HepG2 (cell line): ENCODE measurements around the gene VWC2L. TPM values are rescaled to one million over a fixed set of nuclear protein-coding genes. Genes with fewer than 3 reads are reported as not detected.

ENCODE experiments used
- ATAC-seq: fragments of 200-7000 bp; cut with Tn5 transposase; 3 replicates; pipeline ENCODE4 v1.9.1; 2020; ENCODE audit warnings: mild to moderate bottlenecking, moderate library complexity
- BruUV-seq: library from RNA; stranded (reverse); fragments of 400-500 nt; replicated peaks from 2 replicates; lab custom pipeline; 2021; lab: Mats Ljungman, UMichigan
- CTCF ChIA-PET: fragments of 300-600 bp; formaldehyde crosslinking; extraction: SDS; loops from one replicate; lab custom pipeline; 2021; ENCODE audit warnings: low total read pairs, inconsistent platforms, low intra/inter-chr PET ratio; lab: Yijun Ruan, JAX
- POLR2A ChIA-PET: fragments of 350-600 bp; sonication (Branson Sonifier 250); formaldehyde crosslinking; loops from one replicate; lab custom pipeline; 2020; ENCODE audit warnings: antibody characterized with exemption, inconsistent platforms; lab: Yijun Ruan, JAX
- DNase-seq: peaks from one replicate; pipeline ENCODE4 v3.0.0-alpha.2; 2015; ENCODE audit warnings: low spot score
- FAIRE-seq: peaks from 3 replicates; lab custom pipeline; 2011; peaks lifted over from hg19 to GRCh38; lab: Jason Lieb, UNC
- H2AFZ ChIP-seq: one replicate; pipeline ENCODE4 v1.6.1; 2011; ENCODE audit warnings: low read length, inconsistent platforms
- H3K27ac ChIP-seq: fragments of 300-600 bp; 3 replicates; pipeline ENCODE4 v1.8.0; 2011; ENCODE audit warnings: mixed run types, mild to moderate bottlenecking, mixed read lengths, low read length, inconsistent platforms; ENCODE audit not compliant: insufficient read depth; ENCODE audit errors: extremely low read length
- H3K27me3 ChIP-seq, 2 experiments: fragments of 200-600 bp in 1 of 2; 2 replicates in 1 of 2; 3 replicates in 1 of 2; pipeline versions ENCODE4 v1.6.0 to v1.8.0; 2011; ENCODE audit warnings: low read length in 2 of 2, mild to moderate bottlenecking in 2 of 2, moderate library complexity in 2 of 2, inconsistent platforms in 1 of 2; ENCODE audit not compliant: insufficient read depth in 2 of 2, control insufficient read depth in 1 of 2
- H3K36me3 ChIP-seq, 2 experiments: fragments of 200-600 bp in 1 of 2; replicated peaks in 1 of 2; 2 replicates in 1 of 2; 3 replicates in 1 of 2; pipeline versions ENCODE4 v1.5.1 to v1.8.0; 2011; ENCODE audit warnings: low read length in 2 of 2, inconsistent platforms in 1 of 2; ENCODE audit not compliant: insufficient read depth in 2 of 2, control insufficient read depth in 1 of 2
- H3K4me1 ChIP-seq: 2 replicates; pipeline ENCODE4 v1.5.1; 2012; ENCODE audit warnings: low read length, inconsistent platforms; ENCODE audit not compliant: insufficient read depth
- H3K4me2 ChIP-seq: 2 replicates; pipeline ENCODE4 v1.6.0; 2011; ENCODE audit warnings: low read depth, low read length, inconsistent platforms
- H3K4me3 ChIP-seq, 3 experiments: fragments of 200-600 bp in 1 of 3; sonication (generic), shearing (Covaris generic) in 1 of 3; replicated peaks in 1 of 3; 2 replicates each; pipeline ENCODE4 v1.5.1; 2011 to 2016; ENCODE audit warnings: low read length in 3 of 3, inconsistent platforms in 2 of 3, low read depth in 2 of 3, mild to moderate bottlenecking in 2 of 3, control low read depth in 1 of 3, mixed read lengths in 1 of 3; ENCODE audit not compliant: insufficient read depth in 1 of 3
- H3K79me2 ChIP-seq: one replicate; pipeline ENCODE4 v1.6.1; 2011; ENCODE audit warnings: low read length, inconsistent platforms; ENCODE audit not compliant: insufficient read depth
- H3K9ac ChIP-seq: 2 replicates; pipeline ENCODE4 v1.6.0; 2011; ENCODE audit warnings: mild to moderate bottlenecking, low read depth, low read length, inconsistent platforms; ENCODE audit not compliant: insufficient read depth
- H3K9me3 ChIP-seq: 2 replicates; pipeline ENCODE4 v1.5.1; 2012; ENCODE audit warnings: mild to moderate bottlenecking, low read length
- H4K20me1 ChIP-seq: 2 replicates; pipeline ENCODE4 v1.6.0; 2011; ENCODE audit warnings: inconsistent platforms, mild to moderate bottlenecking, low read length, moderate library complexity; ENCODE audit not compliant: insufficient read depth
- CCDC6 ChIP-seq: sonication (generic); formaldehyde crosslinking; IDR thresholded peaks from 2 replicates; pipeline ENCODE4 v1.8.1; 2022; ENCODE audit warnings: mild to moderate bottlenecking, missing genetic modification reagents, moderate library complexity
- HNF4A ChIP-seq: sonication (generic); formaldehyde crosslinking; IDR thresholded peaks from 2 replicates; pipeline ENCODE4 v1.4.0; 2020; ENCODE audit warnings: missing genetic modification reagents
- HNF4G ChIP-seq, 2 experiments: sonication (generic) in 1 of 2; formaldehyde crosslinking in 1 of 2; IDR thresholded peaks; 2 replicates each; pipeline versions ENCODE4 v1.4.0 to v1.6.1; 2011 to 2020; ENCODE audit warnings: borderline replicate concordance in 2 of 2, low read depth in 2 of 2, mild to moderate bottlenecking in 2 of 2, low read length in 1 of 2, missing genetic modification reagents in 1 of 2, moderate library complexity in 1 of 2
- KAT7 ChIP-seq: IDR thresholded peaks from 2 replicates; pipeline ENCODE4 v1.6.1; 2018; ENCODE audit warnings: borderline replicate concordance, missing compliant biosample characterization
- KMT2B ChIP-seq: IDR thresholded peaks from 2 replicates; pipeline ENCODE4 v1.6.1; 2016; ENCODE audit warnings: missing genetic modification reagents, missing compliant biosample characterization
- MAFF ChIP-seq: IDR thresholded peaks from 2 replicates; pipeline ENCODE4 v1.6.1; 2011; ENCODE audit warnings: low read depth, low read length, improper control_type of control experiment
- MAFK ChIP-seq, 2 experiments: IDR thresholded peaks in 1 of 2; conservative IDR thresholded peaks in 1 of 2; 2 replicates each; pipeline ENCODE4 v1.6.1; 2011; ENCODE audit warnings: improper control_type of control experiment in 2 of 2, low read length in 2 of 2
- NR0B2 ChIP-seq: sonication (generic); formaldehyde crosslinking; IDR thresholded peaks from 2 replicates; pipeline ENCODE4 v1.4.0; 2020; ENCODE audit warnings: mild to moderate bottlenecking, missing genetic modification reagents
- SP140L ChIP-seq: sonication (generic); formaldehyde crosslinking; IDR thresholded peaks from 2 replicates; pipeline ENCODE4 v1.4.0; 2020; ENCODE audit warnings: missing genetic modification reagents, borderline replicate concordance
- THAP8 ChIP-seq: sonication (generic); formaldehyde crosslinking; IDR thresholded peaks from 2 replicates; pipeline ENCODE4 v1.5.1; 2020; ENCODE audit warnings: missing genetic modification reagents, mild to moderate bottlenecking, borderline replicate concordance
- ZMAT3 ChIP-seq: sonication (generic); formaldehyde crosslinking; conservative IDR thresholded peaks from 2 replicates; pipeline ENCODE4 v1.7.0; 2021; ENCODE audit warnings: missing genetic modification reagents
- ZNF616 ChIP-seq: sonication (generic); formaldehyde crosslinking; IDR thresholded peaks from 2 replicates; pipeline ENCODE4 v1.5.0; 2020; ENCODE audit warnings: low read depth, mild to moderate bottlenecking, missing genetic modification reagents
- WGBS: methylation state at CpG from one replicate; pipeline ENCODE4 v1.1.6; 2017; ENCODE audit warnings: low lambda C conversion rate; 5-methylcytosine and 5-hydroxymethylcytosine counted together
- in situ Hi-C: cut with HindIII; loops from 2 replicates; pipeline ENCODE4 v1.10.0; 2017; ENCODE audit warnings: low pct_unique_long_range_greater_than_20kb; ENCODE audit not compliant: extremely low pct_ligation_motif_present
- intact Hi-C: fragments of 100-400 bp; cut with micrococcal nuclease; formaldehyde crosslinking; loops from one replicate; pipeline ENCODE4 v1.10.0; 2022; ENCODE audit not compliant: unreplicated experiment
- polyA plus RNA-seq, 8 experiments: library from polyadenylated mRNA; depleted of rRNA in 3 of 8; stranded (reverse) in 7 of 8; unstranded in 1 of 8; fragments of >200 nt; fragmentation: Illumina TruSeq in 4 of 8; extraction: Trizol in 4 of 8; gene quantifications; 2 replicates each; pipeline versions ENCODE4 v1.2.1 to v1.2.3, GENCODE V29; 2011 to 2016; ENCODE audit warnings: low read depth in 4 of 8, missing spikeins in 1 of 8, mixed read lengths in 1 of 8; ENCODE audit not compliant: insufficient read depth in 1 of 8
- total RNA-seq, 5 experiments: library from RNA; depleted of rRNA; stranded (reverse); fragments of >200 nt; fragmentation: Illumina TruSeq; extraction: Trizol; gene quantifications; 2 replicates each; pipeline ENCODE4 v1.2.3, GENCODE V29; 2016; ENCODE audit warnings: low read depth in 1 of 5
- TF ChIP-seq, protein P1 (sequence below): fragments of 450-650 bp; IDR thresholded peaks from 2 replicates; pipeline ENCODE4 v1.6.1; 2016

Gene VWC2L
- total and polyA plus RNA-seq, 2 of the 13 experiments (the other 11 are each of a cell fraction or from before 2014, with no cell fraction given), result not detected

GRCh38 chr2:214469728-214470127, 58.9 kb downstream of the VWC2L start:
- TF ChIP-seq MAFK (conservative IDR thresholded peaks at IDR 0.05 in 1 of 2, IDR thresholded peaks at IDR 0.05 in 1 of 2; ENCODE audit: low read length in 2 of 2) (peak; percentile 51 to 71; a peak in 3 of 4 replicates), HNF4G (IDR thresholded peaks at IDR 0.05; ENCODE audit: borderline replicate concordance, low read depth, low read length) (no peak), HNF4G (CRISPR knock-in tag; IDR thresholded peaks at IDR 0.05; ENCODE audit: borderline replicate concordance, low read depth) (no peak), SP140L (CRISPR knock-in tag) (no peak), HNF4A (no peak), CCDC6 (CRISPR knock-in tag) (no peak), MAFF (0 out of 2 replicates have a peak, but pooled peaks have one; percentile 31)
- DNase-seq (no peak), ATAC-seq (no peak), FAIRE-seq (no peak)
- Histone ChIP-seq H3K4me1 (no peaks in the 10 kb centered on the region), H3K4me2 (no peak overlapping the region), H3K9me3 (no peaks in the 10 kb centered on the region), H3K36me3 (no peaks in the 10 kb centered on the region), H4K20me1 (no peaks in the 10 kb centered on the region), H3K27me3 (no peaks in the 10 kb centered on the region), H3K4me3 (no peak overlapping the region), H3K79me2 (no peaks in the 10 kb centered on the region), H2AFZ (no peak overlapping the region), H3K27ac (no peak overlapping the region), H3K9ac (no peak overlapping the region)
- in situ Hi-C loops (no loop called here), intact Hi-C loops (no loop called here)
- BruUV-seq, result no TSS peak
- 11% methylated on average over 3 of the region's 3 CpGs for WGBS
- POLR2A ChIA-PET, result no interaction called here
- CTCF ChIA-PET, result no interaction called here

DNA sequence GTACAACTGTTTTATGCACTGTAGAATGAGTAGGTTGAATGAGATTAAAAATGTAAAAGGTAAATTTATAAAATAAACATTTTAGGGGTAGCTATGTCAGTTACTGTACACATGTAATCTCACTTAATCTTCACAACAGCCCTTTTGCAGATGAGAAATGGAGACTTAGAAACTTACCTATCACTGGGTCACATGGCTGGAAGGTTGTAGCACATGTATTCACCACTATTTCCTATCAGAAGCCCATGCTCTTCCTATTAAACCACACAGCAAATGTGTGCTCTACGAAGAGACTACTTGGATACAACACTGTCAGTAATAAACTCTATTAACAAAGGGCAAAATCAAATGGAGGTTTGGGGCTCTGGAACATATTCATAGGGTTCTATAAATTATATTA, 60.5 kb downstream of the VWC2L start:
- Histone ChIP-seq H3K79me2 (no peaks in the 10 kb centered on the region), H3K4me3 (no peak overlapping the region), H4K20me1 (no peaks in the 10 kb centered on the region), H3K9ac (no peak overlapping the region), H3K27ac (no peak overlapping the region), H3K4me2 (no peak overlapping the region), H3K4me1 (no peaks in the 10 kb centered on the region), H3K36me3 (no peaks in the 10 kb centered on the region), H3K9me3 (no peaks in the 10 kb centered on the region), H3K27me3 (no peaks in the 10 kb centered on the region), H2AFZ (no peak overlapping the region)
- no TSS peak for BruUV-seq
- in situ Hi-C loops, result no loop called here
- DNase-seq (no peak), ATAC-seq (no peak), FAIRE-seq (no peak)
- ChIA-PET POLR2A (no interaction called here), CTCF (no interaction called here)
- TF ChIP-seq, protein P1, sequence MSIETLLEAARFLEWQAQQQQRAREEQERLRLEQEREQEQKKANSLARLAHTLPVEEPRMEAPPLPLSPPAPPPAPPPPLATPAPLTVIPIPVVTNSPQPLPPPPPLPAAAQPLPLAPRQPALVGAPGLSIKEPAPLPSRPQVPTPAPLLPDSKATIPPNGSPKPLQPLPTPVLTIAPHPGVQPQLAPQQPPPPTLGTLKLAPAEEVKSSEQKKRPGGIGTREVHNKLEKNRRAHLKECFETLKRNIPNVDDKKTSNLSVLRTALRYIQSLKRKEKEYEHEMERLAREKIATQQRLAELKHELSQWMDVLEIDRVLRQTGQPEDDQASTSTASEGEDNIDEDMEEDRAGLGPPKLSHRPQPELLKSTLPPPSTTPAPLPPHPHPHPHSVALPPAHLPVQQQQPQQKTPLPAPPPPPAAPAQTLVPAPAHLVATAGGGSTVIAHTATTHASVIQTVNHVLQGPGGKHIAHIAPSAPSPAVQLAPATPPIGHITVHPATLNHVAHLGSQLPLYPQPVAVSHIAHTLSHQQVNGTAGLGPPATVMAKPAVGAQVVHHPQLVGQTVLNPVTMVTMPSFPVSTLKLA, result peak; percentile 98
- TF ChIP-seq ZNF616 (CRISPR knock-in tag) (no peak), KAT7 (no peak), THAP8 (CRISPR knock-in tag) (no peak), MAFF (no peak), ZMAT3 (no peak), NR0B2 (CRISPR knock-in tag) (no peak), KMT2B (CRISPR knock-in tag) (no peak)
- intact Hi-C loops, result no loop called here
- WGBS, result 0% methylated on average over 1 of the region's 1 CpG
